Hepatocyte (in vitro differentiated cells): ENCODE results near the gene FAM120A. TPM values are rescaled to one million over a fixed set of nuclear protein-coding genes. Genes with fewer than 3 reads are reported as not detected.

Source experiments
- DNase-seq: peaks from one replicate; pipeline ENCODE4 v3.0.0-alpha.2; 2016; ENCODE audit warnings: low spot score
- H2AFZ ChIP-seq: fragments of 200-600 bp; sonication (generic); 2 replicates; pipeline ENCODE4 v1.6.0; 2016; ENCODE audit warnings: antibody characterized with exemption, mild to moderate bottlenecking
- H3K27ac ChIP-seq: fragments of 200-600 bp; sonication (generic); 2 replicates; pipeline ENCODE4 v1.5.1; 2016; ENCODE audit warnings: mild to moderate bottlenecking
- H3K27me3 ChIP-seq: fragments of 200-600 bp; sonication (generic); 2 replicates; pipeline ENCODE4 v1.6.1; 2016
- H3K36me3 ChIP-seq: fragments of 200-600 bp; sonication (generic); replicated peaks from 2 replicates; pipeline ENCODE4 v1.5.1; 2016; ENCODE audit warnings: low read depth; ENCODE audit not compliant: insufficient read depth
- H3K4me1 ChIP-seq: fragments of 200-600 bp; sonication (generic); 2 replicates; pipeline ENCODE4 v1.5.1; 2016; ENCODE audit warnings: mild to moderate bottlenecking, moderate library complexity; ENCODE audit not compliant: insufficient read depth
- H3K4me2 ChIP-seq: fragments of 200-600 bp; sonication (generic); 2 replicates; pipeline ENCODE4 v1.6.0; 2016
- H3K4me3 ChIP-seq: fragments of 200-600 bp; sonication (generic); 2 replicates; pipeline ENCODE4 v1.5.1; 2016; ENCODE audit warnings: mild to moderate bottlenecking
- H3K79me2 ChIP-seq: fragments of 200-600 bp; sonication (generic); 2 replicates; pipeline ENCODE4 v1.6.0; 2017; ENCODE audit warnings: mild to moderate bottlenecking
- H3K9me2 ChIP-seq: fragments of 200-600 bp; sonication (generic); replicated peaks from 2 replicates; pipeline ENCODE4 v1.6.0; 2017; ENCODE audit warnings: mild to moderate bottlenecking; ENCODE audit not compliant: insufficient read depth
- H3K9me3 ChIP-seq: fragments of 200-600 bp; sonication (generic); 2 replicates; pipeline ENCODE4 v1.5.1; 2016; ENCODE audit warnings: low read depth, mild to moderate bottlenecking
- H4K20me1 ChIP-seq: fragments of 200-600 bp; sonication (generic); 2 replicates; pipeline ENCODE4 v1.6.0; 2016; ENCODE audit warnings: mild to moderate bottlenecking; ENCODE audit not compliant: insufficient read depth, poor library complexity, severe bottlenecking
- CTCF ChIP-seq: fragments of 200-600 bp; sonication (generic); IDR thresholded peaks from 2 replicates; pipeline ENCODE4 v1.5.1; 2016; ENCODE audit warnings: antibody characterized with exemption, mild to moderate bottlenecking; ENCODE audit not compliant: poor library complexity
- EZH2 ChIP-seq: fragments of 200-600 bp; sonication (generic); IDR thresholded peaks from 2 replicates; pipeline ENCODE4 v1.6.1; 2016; ENCODE audit warnings: antibody characterized with exemption, mild to moderate bottlenecking, borderline replicate concordance
- EZH2phosphoT487 ChIP-seq: fragments of 200-600 bp; sonication (generic); IDR thresholded peaks from one replicate; pipeline ENCODE4 v1.6.1; 2018; ENCODE audit warnings: antibody characterized with exemption, mild to moderate bottlenecking, low read depth, moderate library complexity; ENCODE audit not compliant: unreplicated experiment, severe bottlenecking
- WGBS: methylation state at CpG from one replicate; pipeline ENCODE4 v1.1.6; 2016; ENCODE audit warnings: low lambda C conversion rate; ENCODE audit errors: missing lambda C conversion rate; 5-methylcytosine and 5-hydroxymethylcytosine counted together
- polyA plus RNA-seq: library from polyadenylated mRNA; unstranded; fragments of >200 nt; fragmentation: Nextera tagmentation; extraction: Ambion mirVana; gene quantifications from 2 replicates; pipeline ENCODE4 v1.2.1, GENCODE V29; 2016
- total RNA-seq: library from RNA; depleted of rRNA; stranded (reverse); fragments of >200 nt; gene quantifications from 2 replicates; pipeline ENCODE4 v1.2.3, GENCODE V29; 2014

FAM120A gene
- total and polyA plus RNA-seq, 2 experiments from 2014 or later: 16.0 to 49.3 TPM

- Histone ChIP-seq H3K9me2 (no peaks in the 10 kb centered on the region), H3K4me1 (no peaks in the 10 kb centered on the region), H3K27ac (no peak overlapping the region), H3K4me3 (no peak overlapping the region), H3K36me3 (no peaks in the 10 kb centered on the region), H3K27me3 (no peaks in the 10 kb centered on the region), H2AFZ (no peak overlapping the region), H4K20me1 (no peaks in the 10 kb centered on the region), H3K9me3 (no peaks in the 10 kb centered on the region), H3K4me2 (no peak overlapping the region), H3K79me2 (peaks cover 3% of the 10 kb centered on the region)
- no peak for DNase-seq
- TF ChIP-seq EZH2phosphoT487 (no peak), EZH2 (no peak), CTCF (no peak)
- 93% methylated on average over 15 of the region's 15 CpGs for WGBS
Measured at GRCh38 chr9:93557366-93558137, 106.1 kb downstream of the FAM120A start.

- no peaks in the 10 kb centered on the region for H3K36me3 ChIP-seq
Measured at GRCh38 chr9:93558503-93558902, 107.0 kb downstream of the FAM120A start.

GRCh38 chr9:93560991-93561390 lies 109.5 kb downstream of the FAM120A start:
- no peaks in the 10 kb centered on the region for H3K27me3 ChIP-seq
- no peak overlapping the region for H3K27ac ChIP-seq
- no peak overlapping the region for H2AFZ ChIP-seq
- no peaks in the 10 kb centered on the region for H3K4me1 ChIP-seq
- H3K9me3 ChIP-seq: no peaks in the 10 kb centered on the region
- no peak overlapping the region for H3K4me2 ChIP-seq
- no peaks in the 10 kb centered on the region for H3K79me2 ChIP-seq
- TF ChIP-seq EZH2: no peak
- TF ChIP-seq CTCF: no peak
- TF ChIP-seq EZH2phosphoT487: no peak
- no peak overlapping the region for H3K4me3 ChIP-seq
- no peaks in the 10 kb centered on the region for H4K20me1 ChIP-seq
- DNase-seq: no peak
- no peaks in the 10 kb centered on the region for H3K9me2 ChIP-seq
- no peaks in the 10 kb centered on the region for H3K36me3 ChIP-seq
- 95% methylated on average over 5 of the region's 5 CpGs for WGBS

More at GRCh38 chr9:93558503-93558902, 107.0 kb downstream of the FAM120A start:
- Histone ChIP-seq H3K4me2 (no peak overlapping the region), H3K4me3 (no peak overlapping the region), H3K27me3 (no peaks in the 10 kb centered on the region), H2AFZ (no peak overlapping the region), H4K20me1 (no peaks in the 10 kb centered on the region), H3K27ac (no peak overlapping the region), H3K9me3 (no peaks in the 10 kb centered on the region), H3K9me2 (no peaks in the 10 kb centered on the region), H3K4me1 (no peaks in the 10 kb centered on the region), H3K79me2 (no peaks in the 10 kb centered on the region)
- DNase-seq: no peak
- WGBS: 97% methylated on average over 14 of the region's 14 CpGs
- no peak for TF ChIP-seq EZH2
- no peak for TF ChIP-seq EZH2phosphoT487
- TF ChIP-seq CTCF: no peak

GRCh38 chr9:93562157-93562556 lies 110.7 kb downstream of the FAM120A start:
- H3K9me2 ChIP-seq: no peaks in the 10 kb centered on the region
- no peaks in the 10 kb centered on the region for H3K36me3 ChIP-seq
- H4K20me1 ChIP-seq: no peaks in the 10 kb centered on the region
- no peak overlapping the region for H3K4me3 ChIP-seq
- 94% methylated on average over 2 of the region's 2 CpGs for WGBS
- peaks cover 4% of the 10 kb centered on the region for H3K4me1 ChIP-seq
- H2AFZ ChIP-seq: no peak overlapping the region
- DNase-seq: no peak
- no peaks in the 10 kb centered on the region for H3K27me3 ChIP-seq
- H3K79me2 ChIP-seq: no peaks in the 10 kb centered on the region
- H3K9me3 ChIP-seq: no peaks in the 10 kb centered on the region
- no peak overlapping the region for H3K27ac ChIP-seq
- no peak for TF ChIP-seq EZH2
- TF ChIP-seq CTCF: no peak
- no peak for TF ChIP-seq EZH2phosphoT487
- no peak overlapping the region for H3K4me2 ChIP-seq
